Measurements from ENCODE around the gene TTC34. TPM values are rescaled to one million over a fixed set of nuclear protein-coding genes. Genes with fewer than 3 reads are reported as not detected.

TTC34 gene
- total and polyA plus RNA-seq, 9 of the 15 experiments (the other 6 are each of a cell fraction or from before 2014, with no cell fraction given), result 0.03 to 0.38 (median 0.05) TPM; not detected in 2

GRCh38 chr1:2788506-2789163 lies 12.9 kb downstream of the TTC34 start:
- Histone ChIP-seq H3K9ac (ENCODE audit: insufficient read depth in 1 of 2, low read depth in 2 of 2, low read length in 2 of 2) (no peak overlapping the region), H3K9me3 (replicated peaks; ENCODE audit: control insufficient read depth, insufficient read depth, low read depth, low read length) (no peaks in the 10 kb centered on the region), H2AFZ (ENCODE audit: low read depth, low read length) (no peak overlapping the region), H3K79me2 (ENCODE audit: control insufficient read depth, insufficient read depth, low read length) (no peaks in the 10 kb centered on the region), H3K27ac (ENCODE audit: extremely low read depth, low read depth, low read length) (no peak overlapping the region), H3K4me2 (ENCODE audit: insufficient read depth, low read length) (no peak overlapping the region), H3K9me1 (ENCODE audit: control insufficient read depth, insufficient read depth, low read length) (no peaks in the 10 kb centered on the region), H3K27me3 (ENCODE audit: control insufficient read depth in 2 of 2, insufficient read depth in 2 of 2, low read length in 2 of 2) (no peaks in the 10 kb centered on the region), H4K20me1 (replicated peaks; ENCODE audit: control insufficient read depth, insufficient read depth, low read length) (no peaks in the 10 kb centered on the region), H3K4me1 (replicated peaks in 1 of 2; ENCODE audit: control insufficient read depth in 2 of 2, insufficient read depth in 2 of 2, low read length in 2 of 2) (no peaks in the 10 kb centered on the region; a peak in 1 of 5 replicates), H3K36me3 (ENCODE audit: control insufficient read depth, insufficient read depth, low read length) (no peaks in the 10 kb centered on the region), H3K4me3 (no peak overlapping the region)
- ATAC-seq (no peak), DNase-seq (ENCODE audit: extremely low read depth in 1 of 4, low spot score in 3 of 4) (no peak), FAIRE-seq (no peak)
- BruUV-seq (replicated peaks), result no TSS peak
- TF ChIP-seq HINFP (tag; conservative IDR thresholded peaks at IDR 0.05; ENCODE audit: low read depth), result no peak
- ChIA-PET POLR2A (interaction anchor here (0.6 kb wide), 1 partner anchor 231 kb away, joined by 3 read pairs; no protein-coding TSS in a partner anchor), CTCF (ENCODE audit: low intra/inter-chr PET ratio) (interaction anchor here (3.6 kb wide), 1 partner anchor 233 kb away, joined by 22 read pairs; the partner anchor contains the start of gene TNFRSF14)
- intact Hi-C loops (cut with micrococcal nuclease), result no loop called here
- in situ Hi-C loops (cut with MboI), result loop anchor here (10.0 kb wide), 2 partner anchors 104 to 134 kb away; no protein-coding TSS in a partner anchor
- 9% methylated on average over 19 of the region's 19 CpGs for WGBS (ENCODE audit: insufficient coverage, low coverage, missing lambda C conversion rate)
